ENCODE measurements around the gene MECR.

DNA sequence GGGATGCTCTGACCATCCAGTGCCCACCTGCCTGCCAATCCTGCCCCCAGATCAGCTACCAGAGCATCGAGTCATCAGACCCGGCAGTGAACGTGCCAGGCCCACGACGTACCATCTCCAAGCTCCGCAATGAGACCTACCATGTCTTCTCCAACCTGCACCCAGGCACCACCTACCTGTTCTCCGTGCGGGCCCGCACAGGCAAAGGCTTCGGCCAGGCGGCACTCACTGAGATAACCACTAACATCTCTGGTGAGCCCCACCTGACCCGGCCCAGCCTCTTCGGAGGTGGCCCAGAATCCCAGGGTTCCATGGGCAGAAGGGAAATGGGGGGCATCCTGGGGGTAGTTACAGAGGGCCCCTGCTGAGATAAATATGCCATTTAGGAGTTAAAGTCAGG is 48.7 kb upstream of the MECR start:
- TF ChIP-seq, protein P1, sequence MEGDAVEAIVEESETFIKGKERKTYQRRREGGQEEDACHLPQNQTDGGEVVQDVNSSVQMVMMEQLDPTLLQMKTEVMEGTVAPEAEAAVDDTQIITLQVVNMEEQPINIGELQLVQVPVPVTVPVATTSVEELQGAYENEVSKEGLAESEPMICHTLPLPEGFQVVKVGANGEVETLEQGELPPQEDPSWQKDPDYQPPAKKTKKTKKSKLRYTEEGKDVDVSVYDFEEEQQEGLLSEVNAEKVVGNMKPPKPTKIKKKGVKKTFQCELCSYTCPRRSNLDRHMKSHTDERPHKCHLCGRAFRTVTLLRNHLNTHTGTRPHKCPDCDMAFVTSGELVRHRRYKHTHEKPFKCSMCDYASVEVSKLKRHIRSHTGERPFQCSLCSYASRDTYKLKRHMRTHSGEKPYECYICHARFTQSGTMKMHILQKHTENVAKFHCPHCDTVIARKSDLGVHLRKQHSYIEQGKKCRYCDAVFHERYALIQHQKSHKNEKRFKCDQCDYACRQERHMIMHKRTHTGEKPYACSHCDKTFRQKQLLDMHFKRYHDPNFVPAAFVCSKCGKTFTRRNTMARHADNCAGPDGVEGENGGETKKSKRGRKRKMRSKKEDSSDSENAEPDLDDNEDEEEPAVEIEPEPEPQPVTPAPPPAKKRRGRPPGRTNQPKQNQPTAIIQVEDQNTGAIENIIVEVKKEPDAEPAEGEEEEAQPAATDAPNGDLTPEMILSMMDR (conservative IDR thresholded peaks at IDR 0.05; ENCODE audit: low read depth in 2 of 2): no peak
- TF ChIP-seq POLR2AphosphoS5 (IDR thresholded peaks at IDR 0.05; ENCODE audit: low read depth) (no peak), EZH2 (IDR thresholded peaks at IDR 0.05; ENCODE audit: low read depth, unreplicated experiment) (no peak), EZH2phosphoT487 (IDR thresholded peaks at IDR 0.05; ENCODE audit: unreplicated experiment) (no peak), CREB1 (CRISPR knock-in tag; IDR thresholded peaks at IDR 0.05; ENCODE audit: low read depth) (no peak), NANOG (IDR thresholded peaks at IDR 0.05; ENCODE audit: borderline replicate concordance) (no peak), ZNF331 (CRISPR knock-in tag; IDR thresholded peaks at IDR 0.05; ENCODE audit: low read depth) (no peak), STAT1 (IDR thresholded peaks at IDR 0.05; ENCODE audit: unreplicated experiment) (no peak), JUNB (IDR thresholded peaks at IDR 0.05; ENCODE audit: unreplicated experiment) (no peak)
- TF ChIP-seq, protein P2, sequence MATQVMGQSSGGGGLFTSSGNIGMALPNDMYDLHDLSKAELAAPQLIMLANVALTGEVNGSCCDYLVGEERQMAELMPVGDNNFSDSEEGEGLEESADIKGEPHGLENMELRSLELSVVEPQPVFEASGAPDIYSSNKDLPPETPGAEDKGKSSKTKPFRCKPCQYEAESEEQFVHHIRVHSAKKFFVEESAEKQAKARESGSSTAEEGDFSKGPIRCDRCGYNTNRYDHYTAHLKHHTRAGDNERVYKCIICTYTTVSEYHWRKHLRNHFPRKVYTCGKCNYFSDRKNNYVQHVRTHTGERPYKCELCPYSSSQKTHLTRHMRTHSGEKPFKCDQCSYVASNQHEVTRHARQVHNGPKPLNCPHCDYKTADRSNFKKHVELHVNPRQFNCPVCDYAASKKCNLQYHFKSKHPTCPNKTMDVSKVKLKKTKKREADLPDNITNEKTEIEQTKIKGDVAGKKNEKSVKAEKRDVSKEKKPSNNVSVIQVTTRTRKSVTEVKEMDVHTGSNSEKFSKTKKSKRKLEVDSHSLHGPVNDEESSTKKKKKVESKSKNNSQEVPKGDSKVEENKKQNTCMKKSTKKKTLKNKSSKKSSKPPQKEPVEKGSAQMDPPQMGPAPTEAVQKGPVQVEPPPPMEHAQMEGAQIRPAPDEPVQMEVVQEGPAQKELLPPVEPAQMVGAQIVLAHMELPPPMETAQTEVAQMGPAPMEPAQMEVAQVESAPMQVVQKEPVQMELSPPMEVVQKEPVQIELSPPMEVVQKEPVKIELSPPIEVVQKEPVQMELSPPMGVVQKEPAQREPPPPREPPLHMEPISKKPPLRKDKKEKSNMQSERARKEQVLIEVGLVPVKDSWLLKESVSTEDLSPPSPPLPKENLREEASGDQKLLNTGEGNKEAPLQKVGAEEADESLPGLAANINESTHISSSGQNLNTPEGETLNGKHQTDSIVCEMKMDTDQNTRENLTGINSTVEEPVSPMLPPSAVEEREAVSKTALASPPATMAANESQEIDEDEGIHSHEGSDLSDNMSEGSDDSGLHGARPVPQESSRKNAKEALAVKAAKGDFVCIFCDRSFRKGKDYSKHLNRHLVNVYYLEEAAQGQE (IDR thresholded peaks at IDR 0.05; ENCODE audit: unreplicated experiment): no peak
- TF ChIP-seq, protein P3, sequence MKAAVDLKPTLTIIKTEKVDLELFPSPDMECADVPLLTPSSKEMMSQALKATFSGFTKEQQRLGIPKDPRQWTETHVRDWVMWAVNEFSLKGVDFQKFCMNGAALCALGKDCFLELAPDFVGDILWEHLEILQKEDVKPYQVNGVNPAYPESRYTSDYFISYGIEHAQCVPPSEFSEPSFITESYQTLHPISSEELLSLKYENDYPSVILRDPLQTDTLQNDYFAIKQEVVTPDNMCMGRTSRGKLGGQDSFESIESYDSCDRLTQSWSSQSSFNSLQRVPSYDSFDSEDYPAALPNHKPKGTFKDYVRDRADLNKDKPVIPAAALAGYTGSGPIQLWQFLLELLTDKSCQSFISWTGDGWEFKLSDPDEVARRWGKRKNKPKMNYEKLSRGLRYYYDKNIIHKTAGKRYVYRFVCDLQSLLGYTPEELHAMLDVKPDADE (IDR thresholded peaks at IDR 0.05): no peak
